SHP77 (cell line): Measurements from ENCODE around the gene GRAMD4.

Experiments
- DNase-seq, 2 experiments: peaks; one replicate each; lab custom pipeline; 2025; lab: John Stamatoyannopoulos, UW

The GRAMD4 gene

DNA sequence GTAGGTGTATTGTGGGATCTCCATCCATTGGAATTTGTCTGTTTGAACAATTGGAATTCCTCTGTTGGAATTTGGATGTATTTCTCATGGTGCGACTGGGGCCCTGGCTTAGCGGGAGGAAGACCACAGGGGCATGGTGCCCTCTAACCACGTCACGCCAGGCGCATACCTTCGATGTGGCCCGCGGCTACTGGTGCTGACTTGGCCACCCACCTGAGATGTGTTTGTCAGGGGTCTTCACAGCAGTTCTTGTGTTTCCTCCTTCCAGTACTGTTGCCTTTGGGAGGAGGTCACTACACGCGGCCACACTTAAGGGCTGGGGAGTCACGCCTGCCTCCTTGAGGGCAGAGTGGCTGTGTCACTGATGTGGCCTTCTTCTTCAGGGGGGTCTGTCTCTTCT, 36.6 kb upstream of the GRAMD4 start:
- no peak for DNase-seq

DNA sequence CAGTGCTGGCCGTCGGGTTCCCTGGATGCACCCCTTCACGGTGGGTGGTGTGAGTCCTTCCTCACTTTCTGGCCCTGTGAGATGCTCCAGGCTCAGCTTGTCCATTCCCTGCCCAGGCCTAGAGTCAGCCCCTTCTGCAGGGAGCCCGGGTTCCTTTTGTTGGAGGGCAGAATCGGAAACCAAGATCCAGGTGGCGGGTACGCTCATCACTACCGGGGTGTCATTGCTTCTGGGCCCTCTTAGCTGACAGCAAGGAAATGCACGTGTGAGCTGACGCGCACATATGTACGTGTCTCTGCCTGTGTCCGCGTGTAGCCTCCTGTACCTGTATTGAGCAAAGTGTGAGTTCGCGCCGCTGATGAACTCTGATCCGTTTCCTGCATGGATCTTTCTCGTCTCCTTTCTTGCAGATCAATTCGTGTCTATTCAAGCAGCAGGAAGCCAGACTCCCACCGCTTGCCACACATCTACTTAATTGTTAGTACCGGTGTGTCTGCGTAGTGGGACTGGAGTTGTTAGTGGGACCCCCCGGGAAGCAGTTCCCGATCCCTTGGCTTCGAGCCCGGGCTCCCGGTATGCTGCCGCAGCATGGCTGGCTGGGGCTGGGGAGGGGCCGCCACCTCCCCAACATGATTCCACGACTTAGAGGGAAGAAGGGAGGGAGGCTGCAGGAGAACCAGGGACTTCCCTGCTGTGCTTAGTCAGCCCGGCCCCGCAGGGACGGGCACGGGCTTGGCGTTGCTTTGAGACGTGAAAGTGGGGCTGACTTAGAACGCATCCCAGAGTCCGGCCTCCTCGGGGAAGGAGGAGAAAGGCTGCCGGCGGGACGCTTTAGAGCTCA, 35.9 kb upstream of the GRAMD4 start:
- DNase-seq, result no peak

DNA sequence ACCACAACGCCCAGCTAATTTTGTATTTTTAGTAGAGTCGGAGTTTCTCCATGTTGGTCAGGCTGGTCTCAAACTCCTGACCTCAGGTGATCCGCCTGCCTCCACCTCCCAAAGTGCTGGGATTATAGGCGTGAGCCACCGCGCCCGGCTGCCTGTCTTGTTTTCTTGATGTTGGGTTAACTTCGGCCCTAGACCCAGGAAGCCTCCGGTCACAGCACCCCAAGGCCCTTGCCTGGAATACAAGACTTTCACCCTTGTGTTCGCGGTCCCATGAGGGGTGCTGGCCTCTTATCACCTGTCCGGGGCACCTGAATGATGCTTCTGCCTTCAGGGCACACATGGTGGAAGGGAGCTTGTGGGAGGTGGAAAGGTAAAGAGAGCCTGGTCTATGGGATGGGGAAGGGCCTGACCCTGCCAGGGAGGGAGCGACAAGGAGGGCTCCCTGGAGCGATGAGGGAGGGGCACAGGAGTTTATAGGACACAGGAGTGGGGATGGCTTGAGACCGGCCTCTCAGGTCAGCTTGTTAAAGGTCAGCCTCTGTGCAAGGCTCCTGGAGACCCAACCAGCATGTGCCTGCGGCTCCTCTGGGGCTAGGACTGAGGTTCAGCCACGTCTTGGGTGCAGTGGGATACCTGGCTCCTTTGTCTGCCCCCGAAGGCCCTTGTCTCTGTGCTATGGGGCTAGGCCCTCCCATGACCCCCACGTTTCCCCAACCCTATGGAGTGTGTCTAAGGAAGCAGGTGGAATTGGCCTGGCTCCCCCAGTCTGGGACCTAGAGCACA, 34.7 kb upstream of the GRAMD4 start:
- no peak for DNase-seq

DNA sequence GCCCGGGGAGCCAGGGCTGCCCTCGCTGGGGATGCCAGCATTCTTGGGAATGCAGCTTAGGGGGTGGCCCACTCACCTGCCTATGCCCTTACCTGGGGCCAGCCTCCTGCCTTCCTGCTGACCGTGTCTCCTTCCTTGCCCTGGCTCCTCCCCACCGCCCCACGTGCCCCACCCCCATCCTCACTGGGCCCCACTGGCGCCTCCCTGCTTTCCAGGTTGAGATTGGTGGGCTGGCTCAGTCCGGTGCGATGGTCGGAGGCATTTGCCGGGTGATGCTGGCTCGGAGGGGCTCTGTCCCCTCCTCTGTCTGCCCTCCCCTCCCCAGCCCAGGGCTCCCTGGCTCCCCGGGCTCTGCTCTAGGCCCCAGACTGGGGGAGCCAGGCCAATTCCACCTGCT, 34.1 kb upstream of the GRAMD4 start:
- no peak for DNase-seq

DNA sequence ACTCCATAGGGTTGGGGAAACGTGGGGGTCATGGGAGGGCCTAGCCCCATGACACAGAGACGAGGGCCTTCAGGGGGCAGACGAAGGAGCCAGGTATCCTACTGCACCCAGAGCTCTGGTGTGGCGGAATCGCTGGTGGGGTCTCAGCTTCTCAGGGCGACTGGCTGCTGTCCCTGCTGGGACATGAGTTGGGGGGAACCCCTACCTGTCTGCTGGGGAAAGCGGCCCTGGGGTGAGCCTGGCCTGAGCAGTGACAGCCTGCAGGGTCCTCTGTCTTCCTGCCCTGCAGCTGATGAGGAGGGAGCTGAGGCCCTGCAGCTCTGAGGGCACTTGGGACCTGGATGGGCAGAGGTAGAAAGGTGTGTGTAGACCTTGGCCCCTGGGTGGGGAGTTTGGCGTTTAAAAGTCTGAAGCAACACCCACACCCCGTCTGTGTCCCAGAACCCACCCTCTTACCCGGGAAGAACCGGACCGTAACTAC, 33.6 kb upstream of the GRAMD4 start:
- DNase-seq, result no peak

DNA sequence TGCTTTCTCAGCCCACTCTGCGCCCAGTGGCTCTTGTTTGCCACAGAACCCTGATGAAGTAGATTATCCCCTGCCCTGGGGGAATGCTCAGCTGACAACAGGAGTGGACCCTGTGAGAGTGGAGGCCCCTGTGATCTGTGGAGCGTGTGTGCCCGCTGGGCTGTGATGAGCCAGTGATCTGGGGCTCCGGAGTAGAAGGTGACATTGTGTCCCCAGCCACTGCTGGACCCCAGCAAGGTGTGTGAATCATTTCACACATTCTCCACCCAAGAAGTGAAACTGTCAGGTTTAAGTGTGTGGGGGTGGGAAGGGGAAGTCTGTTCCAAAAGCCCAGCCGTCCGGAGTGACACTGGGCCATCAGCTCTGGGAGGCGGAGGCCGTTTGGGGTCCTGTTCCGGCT, 33.1 kb upstream of the GRAMD4 start:
- no peak for DNase-seq

DNA sequence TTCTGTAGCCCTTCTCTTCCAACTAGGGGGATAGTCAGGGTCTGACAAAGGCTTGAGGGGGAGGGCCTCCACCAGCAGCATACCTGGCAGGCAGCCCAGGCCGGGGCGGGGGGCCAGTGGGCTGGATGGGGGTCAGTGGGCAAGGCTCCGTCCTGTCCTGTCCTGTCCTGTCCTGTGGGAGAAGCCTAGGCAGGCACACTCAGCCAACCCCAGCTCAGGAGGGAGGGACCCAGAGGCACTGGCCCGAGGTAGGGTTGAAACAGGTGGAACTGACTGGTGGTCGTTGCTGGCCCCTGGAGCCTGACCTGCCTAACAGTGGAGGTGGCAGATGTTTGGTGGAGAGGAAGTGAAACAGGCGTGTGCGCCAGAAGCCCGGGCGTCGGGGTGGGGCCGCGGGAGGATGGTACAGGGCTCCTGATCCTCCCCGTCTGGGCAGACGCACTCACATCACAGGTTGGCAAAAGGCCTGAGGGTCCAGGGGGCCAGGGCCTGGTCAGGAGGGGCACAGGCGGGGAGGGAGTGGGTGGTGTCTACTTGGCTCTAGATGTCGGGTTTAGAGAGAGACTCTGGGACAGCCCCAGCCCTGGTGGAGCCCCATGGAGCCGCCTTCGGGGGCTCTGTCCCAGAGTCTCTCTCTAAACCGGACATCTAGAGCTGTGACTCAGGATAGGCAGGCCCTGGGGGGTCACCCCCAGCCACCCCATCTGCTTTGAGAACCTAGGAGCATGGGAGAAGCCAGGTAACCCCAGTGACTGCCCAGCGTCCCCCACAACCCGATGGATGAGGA, 32.5 kb upstream of the GRAMD4 start:
- no peak for DNase-seq

DNA sequence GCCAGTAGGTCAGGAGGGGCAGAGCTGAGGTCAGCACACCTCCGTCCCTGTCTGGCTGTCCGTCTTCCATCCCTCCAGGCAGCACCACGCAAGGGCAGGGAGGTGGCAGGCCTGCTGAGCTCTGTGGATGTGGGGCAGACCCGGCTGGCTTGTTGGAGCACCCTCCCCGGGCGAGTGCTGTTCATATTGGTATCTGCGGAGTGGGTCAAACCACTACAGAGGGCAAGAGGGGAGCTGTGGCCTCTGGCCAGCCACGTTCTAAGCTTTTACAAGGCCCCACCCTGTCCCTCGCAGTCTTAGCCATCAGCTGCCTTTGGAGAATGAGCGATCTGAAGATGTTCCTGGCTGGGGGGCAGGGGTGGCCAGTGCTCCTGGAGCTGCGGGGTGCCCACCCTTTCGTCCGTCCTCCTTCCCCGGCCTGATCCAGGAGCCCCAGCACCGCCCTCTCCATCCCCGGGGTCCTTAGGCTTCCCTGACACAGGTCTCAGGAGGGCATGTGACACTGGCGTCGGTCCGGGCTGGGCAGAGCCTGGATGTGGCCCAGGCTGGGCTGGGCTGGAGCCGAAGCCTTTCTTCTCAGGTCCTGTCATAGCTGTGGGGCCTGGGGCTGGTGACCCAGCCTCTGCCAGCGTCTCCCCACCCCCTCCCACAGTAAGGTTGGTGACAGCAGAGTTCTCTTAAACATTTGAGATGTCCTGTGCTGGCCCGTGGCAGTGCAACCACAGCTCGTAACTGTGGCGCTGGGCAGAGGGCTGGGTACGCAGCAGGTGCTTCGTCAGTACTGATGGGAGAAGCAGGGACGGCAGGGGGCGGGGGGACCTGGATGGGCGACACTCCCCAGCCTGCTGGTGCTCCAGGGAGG, 31.7 kb upstream of the GRAMD4 start:
- no peak for DNase-seq

DNA sequence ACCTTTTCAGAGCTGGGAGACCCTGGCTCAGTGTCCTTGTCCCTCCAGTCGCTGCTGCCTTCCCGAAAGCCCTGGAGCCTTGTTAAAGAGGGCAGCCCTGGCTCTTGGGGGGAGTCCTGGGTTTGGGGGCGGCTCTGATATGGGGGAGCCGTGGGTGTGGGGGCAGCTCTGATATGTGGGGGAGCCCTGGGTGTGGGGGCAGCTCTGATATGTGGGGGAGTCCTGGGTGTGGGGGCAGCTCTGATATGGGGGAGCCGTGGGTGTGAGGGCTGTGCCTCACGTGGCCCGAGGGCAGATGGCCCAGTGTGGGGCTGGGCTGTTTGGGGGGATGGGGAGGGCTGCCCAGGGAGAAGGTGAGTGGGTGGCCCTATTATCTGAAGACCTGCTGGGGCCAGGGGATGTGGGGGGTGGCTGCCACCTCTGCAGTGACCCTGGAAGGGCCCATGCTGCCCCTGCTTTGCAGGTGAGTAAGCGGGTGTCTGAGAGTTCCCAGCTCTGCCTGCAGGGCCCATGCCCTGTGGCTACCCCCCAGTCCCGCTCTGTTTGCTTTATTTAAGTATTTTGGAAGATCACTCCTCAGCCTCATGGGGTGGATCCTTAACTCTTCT, 30.9 kb upstream of the GRAMD4 start:
- DNase-seq, result no peak

DNA sequence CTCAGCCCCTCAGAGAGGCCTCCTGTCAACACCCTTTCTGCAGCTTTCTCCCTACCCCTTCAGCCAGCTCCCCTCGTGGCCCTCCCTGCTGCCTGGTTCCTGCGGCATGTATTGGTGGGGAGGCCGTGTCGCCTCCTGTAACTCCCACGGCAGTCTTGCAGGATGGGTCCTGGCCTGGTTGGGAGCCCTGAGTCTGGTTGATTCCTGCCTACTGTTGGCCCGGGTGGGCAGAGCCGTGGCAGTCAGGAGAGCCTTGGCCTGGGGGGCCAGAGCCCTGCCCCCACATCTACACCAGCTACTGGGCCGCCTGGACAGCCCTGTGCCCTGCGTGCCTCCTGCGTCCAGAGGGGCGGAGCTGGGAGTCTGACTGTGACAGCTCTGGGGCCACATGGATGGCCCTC, 30.3 kb upstream of the GRAMD4 start:
- no peak for DNase-seq

DNA sequence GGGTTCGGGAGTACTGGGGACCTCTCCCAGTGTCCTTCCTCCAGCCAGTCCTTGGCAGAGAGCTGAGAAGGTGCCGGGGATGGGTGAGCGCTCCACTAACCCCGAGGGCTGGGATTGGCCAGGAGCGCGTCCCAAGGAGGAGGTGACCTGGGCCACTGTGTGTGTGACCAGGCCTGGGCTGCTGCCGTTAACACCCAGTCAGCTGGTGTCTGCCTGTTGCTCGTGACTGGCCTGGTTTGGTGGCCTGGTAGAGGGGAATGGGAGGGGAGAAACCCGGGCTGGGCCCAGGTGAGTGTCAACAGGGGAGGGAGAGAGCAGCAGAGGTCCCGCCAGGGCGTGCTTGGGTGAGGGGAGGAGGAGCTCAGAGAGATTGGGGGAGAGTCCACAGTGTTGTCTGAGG, 29.9 kb upstream of the GRAMD4 start:
- DNase-seq, result no peak

DNA sequence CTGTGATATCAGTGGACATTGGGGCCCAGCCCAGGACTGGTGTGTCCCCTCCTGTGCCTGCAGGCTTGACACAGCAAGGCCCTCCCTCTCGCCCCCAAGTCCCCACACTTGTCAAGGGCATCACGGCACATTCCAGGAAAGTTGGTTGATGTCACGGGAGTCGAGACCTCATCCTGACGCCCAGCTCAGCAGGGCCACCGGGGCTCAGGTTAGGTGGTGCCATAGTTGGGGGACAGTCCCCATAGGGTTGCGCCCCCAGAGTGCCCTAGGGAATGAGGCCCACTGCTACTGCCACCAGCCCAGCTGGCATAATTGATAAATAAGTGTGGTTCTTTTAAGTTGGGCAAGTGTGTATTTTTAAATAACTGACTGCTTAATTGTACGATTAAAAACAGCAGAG, 28.3 kb upstream of the GRAMD4 start:
- no peak for DNase-seq

DNA sequence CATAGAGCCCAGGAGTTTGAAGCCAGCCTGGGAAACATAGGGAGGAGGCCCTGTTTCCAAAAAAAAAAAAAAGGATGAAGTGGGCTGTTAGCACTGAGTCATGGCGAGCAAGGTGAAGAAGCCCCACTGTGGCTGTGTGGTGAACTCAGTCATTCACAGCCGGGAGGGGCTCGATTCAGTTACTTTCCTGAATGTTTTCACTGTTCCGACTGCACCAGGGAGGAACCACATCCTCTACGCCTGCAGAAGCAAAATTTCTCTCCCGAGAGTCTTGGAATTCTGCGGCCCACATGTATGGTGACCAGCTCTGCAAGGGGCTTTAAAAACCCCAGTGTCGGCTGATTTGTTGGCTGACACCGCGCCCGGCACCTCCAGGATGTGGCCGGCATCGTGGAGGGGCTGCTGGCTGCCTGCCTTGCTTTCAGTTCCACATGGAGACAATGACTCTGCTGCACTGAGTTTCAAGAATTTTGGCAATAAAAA, 27.8 kb upstream of the GRAMD4 start:
- DNase-seq, result no peak

DNA sequence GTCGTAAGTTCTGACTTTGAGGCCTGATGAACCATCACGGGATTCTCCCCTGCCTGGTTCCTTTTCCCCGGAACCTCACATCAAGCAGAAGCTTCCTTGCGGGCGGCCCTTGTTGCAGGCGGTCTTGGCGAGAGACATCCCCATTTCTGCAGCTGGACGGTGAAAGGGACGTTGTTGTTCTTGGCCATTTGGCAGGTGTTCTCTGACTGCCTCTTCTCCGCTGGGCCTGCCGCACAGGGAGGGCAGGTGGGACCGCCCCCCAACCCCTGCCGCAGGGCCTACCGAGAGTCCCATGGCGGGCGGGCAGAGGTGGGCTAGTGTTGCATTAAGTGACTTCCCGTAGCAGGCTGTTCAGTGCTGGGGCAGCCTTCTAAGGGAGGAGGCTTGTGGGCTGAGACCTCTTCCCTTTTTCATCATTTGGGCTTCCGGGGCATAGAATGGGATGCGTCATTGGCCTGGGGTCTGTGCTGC, 26.9 kb upstream of the GRAMD4 start:
- DNase-seq, result no peak

DNA sequence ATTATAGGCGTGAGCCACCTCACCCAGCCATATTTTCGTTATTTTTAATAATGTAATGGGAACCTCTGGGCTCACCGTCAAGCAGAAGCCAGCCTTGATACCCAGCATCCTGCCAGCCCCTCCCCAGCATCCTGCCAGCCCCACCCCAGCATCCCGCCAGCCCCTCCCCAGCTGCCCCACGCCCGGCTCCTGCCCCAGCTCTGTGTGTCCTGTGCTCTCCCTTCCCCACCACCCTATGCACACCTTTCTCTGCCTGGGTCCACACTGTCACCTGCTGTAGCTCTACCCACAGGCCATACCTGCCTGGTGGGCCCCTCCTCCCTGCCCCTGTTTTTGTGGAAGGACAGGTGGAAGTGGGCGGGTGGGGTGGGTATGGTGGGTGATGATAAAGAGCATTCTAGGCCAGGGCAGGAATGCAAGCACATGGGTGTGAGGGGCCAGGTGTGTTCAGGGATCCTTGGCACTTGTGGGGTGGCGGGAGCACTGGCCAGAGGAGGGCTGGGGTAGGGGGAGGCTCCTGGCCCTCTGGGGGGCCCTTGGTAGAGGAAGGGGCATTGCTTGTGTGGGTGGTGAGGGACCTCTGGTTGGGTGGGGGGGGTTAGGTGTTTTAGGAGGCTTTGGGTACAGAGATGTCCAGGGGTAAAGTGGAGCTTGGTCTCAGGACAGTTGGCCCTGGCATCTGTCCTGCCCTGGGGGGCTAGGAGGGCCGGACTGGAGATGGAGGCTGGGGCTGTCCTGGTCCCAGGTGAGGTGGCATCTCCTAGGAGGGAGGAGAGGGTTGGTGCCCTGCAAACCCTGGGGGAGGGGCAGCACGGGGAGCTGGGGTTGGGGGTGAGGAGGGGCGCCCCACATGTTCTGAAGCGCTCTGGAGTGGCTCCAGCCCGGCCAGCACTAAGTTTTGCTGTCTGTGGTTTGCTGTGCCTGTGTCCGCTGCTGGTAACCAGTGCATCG, 25.9 kb upstream of the GRAMD4 start:
- no peak for DNase-seq

DNA sequence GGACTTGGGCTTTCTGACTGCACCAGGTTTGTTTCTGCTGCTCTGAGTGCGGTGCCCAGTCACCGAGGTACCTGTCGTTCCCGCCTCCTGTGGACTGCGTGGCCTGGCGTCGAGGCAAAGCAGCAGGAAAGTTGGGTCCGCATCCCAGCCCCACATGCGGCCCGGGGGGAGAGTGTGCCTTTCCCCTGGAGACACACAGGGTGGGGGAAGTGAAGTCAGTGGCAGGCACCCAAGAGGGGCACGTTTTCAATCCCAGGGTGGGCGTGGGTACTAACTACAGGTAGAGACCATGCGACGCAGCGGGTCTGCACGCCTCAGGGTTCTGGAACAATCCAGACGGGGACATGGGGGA, 25.3 kb upstream of the GRAMD4 start:
- no peak for DNase-seq

DNA sequence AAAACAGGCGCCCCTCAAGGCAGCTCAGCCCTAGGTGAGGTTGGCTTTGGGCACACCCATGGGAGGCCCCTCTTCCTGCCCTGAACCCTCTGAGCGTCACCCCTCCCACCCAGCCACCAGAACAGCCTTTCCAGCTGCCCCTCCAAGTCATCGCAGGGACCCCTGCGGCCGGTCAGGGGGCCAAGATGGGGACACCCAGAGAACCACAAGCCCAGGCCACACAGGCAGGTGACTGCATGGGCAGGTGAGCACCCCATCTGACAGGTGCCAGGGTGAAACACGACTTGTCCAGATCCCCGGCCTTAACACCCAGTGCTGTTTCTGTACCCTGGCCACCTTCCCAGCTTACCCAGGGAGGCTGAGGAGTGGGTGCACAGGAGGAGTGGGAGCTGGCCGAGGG, 24.6 kb upstream of the GRAMD4 start:
- no peak for DNase-seq

DNA sequence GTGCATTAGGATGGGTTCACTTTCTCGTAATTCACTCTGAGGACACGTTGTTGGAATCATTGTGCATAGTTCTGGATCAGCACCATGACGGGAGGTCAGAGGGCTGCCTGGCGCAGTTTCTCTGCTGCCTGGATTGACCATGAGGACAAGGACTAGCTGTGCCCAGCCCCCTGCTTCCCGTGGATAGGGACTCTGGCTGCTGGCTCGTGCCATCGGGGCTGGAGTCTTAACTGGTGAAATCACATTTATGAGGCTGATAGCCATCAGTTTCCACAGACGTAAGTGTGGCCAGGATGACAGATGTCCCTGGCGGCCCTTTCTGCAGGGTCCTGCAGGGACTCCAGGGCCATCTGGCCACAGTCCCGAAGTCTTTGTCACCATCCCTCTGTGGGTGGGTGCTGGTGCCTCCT, 24.1 kb upstream of the GRAMD4 start:
- DNase-seq, result no peak

DNA sequence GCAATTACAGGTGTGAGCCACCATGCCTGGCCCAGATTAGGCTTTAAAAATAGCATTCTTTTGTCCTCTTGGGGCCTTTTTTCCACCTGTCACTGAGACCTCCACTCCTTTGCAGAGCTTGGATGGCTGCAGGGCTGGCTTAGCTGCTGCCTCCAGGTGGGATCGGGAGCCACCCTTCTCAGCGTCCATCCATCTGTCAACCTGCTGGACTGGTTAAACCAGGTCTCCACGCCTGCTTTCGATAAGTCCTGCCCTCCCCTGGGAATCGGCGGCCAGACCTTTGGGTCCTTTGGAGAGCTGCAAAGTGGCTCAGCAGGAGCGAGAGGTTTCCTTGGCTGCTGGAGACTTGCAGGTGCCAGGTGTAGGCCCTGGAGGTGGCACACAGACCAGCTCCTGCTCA, 23.4 kb upstream of the GRAMD4 start:
- DNase-seq, result no peak

DNA sequence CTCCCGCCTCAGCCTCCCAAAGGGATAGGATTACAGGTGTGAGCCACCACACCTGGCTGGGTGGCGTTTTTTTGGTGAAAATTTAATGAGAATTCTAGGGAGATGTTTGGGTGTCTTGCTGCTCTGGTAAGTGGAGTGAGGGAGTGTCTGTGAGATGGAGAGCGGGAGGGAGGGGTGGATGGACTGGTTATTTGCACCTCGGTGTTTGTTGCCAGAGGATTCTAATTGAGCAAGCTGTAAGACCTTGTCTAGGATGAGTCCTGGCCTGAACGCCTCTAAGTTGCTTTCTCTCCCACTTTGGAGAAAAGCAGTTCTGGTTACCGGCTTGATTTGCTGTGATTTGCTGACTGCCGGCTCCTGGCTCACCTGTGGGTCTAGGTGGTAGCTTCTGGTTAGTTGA, 22.0 kb upstream of the GRAMD4 start:
- no peak for DNase-seq
